ENCODE measurements around the gene VIPR2. TPM values are rescaled to one million over a fixed set of nuclear protein-coding genes. Genes with fewer than 3 reads are reported as not detected.

VIPR2 gene
- total RNA-seq, 6 donors from 2014 or later = 0.30 to 0.74 (median 0.40) TPM; not detected in 3

- no peak for ATAC-seq (ENCODE audit: low FRiP score in 2 of 2)
- Histone ChIP-seq H3K4me3 (no peak overlapping the region), H3K27me3 (peaks cover 0 to 4% (median 0%) of the 10 kb centered on the region in 4 donors), H3K4me1 (no peaks in the 10 kb centered on the region), H3K27ac (no peak overlapping the region), H3K9me3 (no peaks in the 10 kb centered on the region), H3K36me3 (no peaks in the 10 kb centered on the region)
- TF ChIP-seq POLR2A (IDR thresholded peaks at IDR 0.05) (no peak), CTCF (IDR thresholded peaks at IDR 0.05) (no peak), EP300 (IDR thresholded peaks at IDR 0.05) (no peak), POLR2AphosphoS5 (IDR thresholded peaks at IDR 0.05) (no peak)
- 94 to 98% methylated on average over 2 of the region's 2 CpGs for WGBS, 2 donors
- no peak for DNase-seq
Observed at GRCh38 chr7:159060440-159060839, 84.2 kb downstream of the VIPR2 start.

GRCh38 chr7:159059629-159060028, 85.0 kb downstream of the VIPR2 start:
- Histone ChIP-seq H3K27ac (no peak overlapping the region), H3K9me3 (no peaks in the 10 kb centered on the region), H3K4me1 (no peaks in the 10 kb centered on the region), H3K4me3 (no peak overlapping the region), H3K36me3 (no peaks in the 10 kb centered on the region), H3K27me3 (peaks cover 0 to 4% (median 0%) of the 10 kb centered on the region in 4 donors)
- DNase-seq (no peak), ATAC-seq (ENCODE audit: low FRiP score in 2 of 2) (no peak)
- no peak for TF ChIP-seq CTCF (IDR thresholded peaks at IDR 0.05)
- TF ChIP-seq EP300 (IDR thresholded peaks at IDR 0.05) = no peak
- TF ChIP-seq POLR2AphosphoS5 (IDR thresholded peaks at IDR 0.05) = no peak
- no peak for TF ChIP-seq POLR2A (IDR thresholded peaks at IDR 0.05)
- 86 to 91% methylated on average over 3 of the region's 3 CpGs for WGBS, 2 donors

GRCh38 chr7:159057647-159058046, 87.0 kb downstream of the VIPR2 start:
- TF ChIP-seq CTCF (IDR thresholded peaks at IDR 0.05) (no peak), POLR2A (IDR thresholded peaks at IDR 0.05) (no peak), POLR2AphosphoS5 (IDR thresholded peaks at IDR 0.05) (no peak), EP300 (IDR thresholded peaks at IDR 0.05) (no peak)
- DNase-seq = no peak
- Histone ChIP-seq H3K9me3 (no peaks in the 10 kb centered on the region), H3K27me3 (peaks cover 0 to 4% (median 0%) of the 10 kb centered on the region in 4 donors), H3K27ac (no peak overlapping the region), H3K4me3 (no peak overlapping the region), H3K4me1 (no peaks in the 10 kb centered on the region), H3K36me3 (no peaks in the 10 kb centered on the region)
- no peak for ATAC-seq (ENCODE audit: low FRiP score in 2 of 2)
- 85 to 93% methylated on average over 4 of the region's 4 CpGs for WGBS, 2 donors

- H3K4me3 ChIP-seq = no peak overlapping the region
- WGBS, 2 donors = 72 to 77% methylated on average over 5 of the region's 5 CpGs
- H3K4me1 ChIP-seq = no peaks in the 10 kb centered on the region
- H3K27me3 ChIP-seq = peaks cover 0 to 4% (median 0%) of the 10 kb centered on the region in 4 donors
- no peaks in the 10 kb centered on the region for H3K36me3 ChIP-seq
- no peak for ATAC-seq (ENCODE audit: low FRiP score in 2 of 2)
- no peak for DNase-seq
- TF ChIP-seq EP300 (IDR thresholded peaks at IDR 0.05) (no peak), POLR2A (IDR thresholded peaks at IDR 0.05) (no peak), POLR2AphosphoS5 (IDR thresholded peaks at IDR 0.05) (no peak), CTCF (IDR thresholded peaks at IDR 0.05) (no peak)
- H3K9me3 ChIP-seq = peaks cover 0 to 5% (median 0%) of the 10 kb centered on the region in 4 donors
- no peak overlapping the region for H3K27ac ChIP-seq
Observed at GRCh38 chr7:159056737-159057136, 87.9 kb downstream of the VIPR2 start.

- WGBS, 2 donors = 62 to 68% methylated on average over 2 of the region's 2 CpGs
- no peaks in the 10 kb centered on the region for H3K27me3 ChIP-seq
Observed at GRCh38 chr7:159051916-159052315, 92.8 kb downstream of the VIPR2 start.

More at GRCh38 chr7:159051916-159052315, 92.8 kb downstream of the VIPR2 start:
- no peak overlapping the region for H3K4me3 ChIP-seq
- TF ChIP-seq EP300 (IDR thresholded peaks at IDR 0.05) (no peak), CTCF (IDR thresholded peaks at IDR 0.05) (no peak), POLR2A (IDR thresholded peaks at IDR 0.05) (no peak), POLR2AphosphoS5 (IDR thresholded peaks at IDR 0.05) (no peak)
- ATAC-seq (ENCODE audit: low FRiP score in 2 of 2) = no peak
- H3K27ac ChIP-seq = no peak overlapping the region
- H3K9me3 ChIP-seq = peaks cover 0 to 5% (median 0%) of the 10 kb centered on the region in 4 donors
- H3K4me1 ChIP-seq = no peaks in the 10 kb centered on the region
- H3K36me3 ChIP-seq = no peaks in the 10 kb centered on the region
- no peak for DNase-seq
